ENCODE results near the gene UBXN1. TPM values are rescaled to one million over a fixed set of nuclear protein-coding genes. Genes with fewer than 3 reads are reported as not detected.

UBXN1 gene
- total RNA-seq, 6 donors from 2014 or later = 104 to 186 (median 128) TPM

DNA sequence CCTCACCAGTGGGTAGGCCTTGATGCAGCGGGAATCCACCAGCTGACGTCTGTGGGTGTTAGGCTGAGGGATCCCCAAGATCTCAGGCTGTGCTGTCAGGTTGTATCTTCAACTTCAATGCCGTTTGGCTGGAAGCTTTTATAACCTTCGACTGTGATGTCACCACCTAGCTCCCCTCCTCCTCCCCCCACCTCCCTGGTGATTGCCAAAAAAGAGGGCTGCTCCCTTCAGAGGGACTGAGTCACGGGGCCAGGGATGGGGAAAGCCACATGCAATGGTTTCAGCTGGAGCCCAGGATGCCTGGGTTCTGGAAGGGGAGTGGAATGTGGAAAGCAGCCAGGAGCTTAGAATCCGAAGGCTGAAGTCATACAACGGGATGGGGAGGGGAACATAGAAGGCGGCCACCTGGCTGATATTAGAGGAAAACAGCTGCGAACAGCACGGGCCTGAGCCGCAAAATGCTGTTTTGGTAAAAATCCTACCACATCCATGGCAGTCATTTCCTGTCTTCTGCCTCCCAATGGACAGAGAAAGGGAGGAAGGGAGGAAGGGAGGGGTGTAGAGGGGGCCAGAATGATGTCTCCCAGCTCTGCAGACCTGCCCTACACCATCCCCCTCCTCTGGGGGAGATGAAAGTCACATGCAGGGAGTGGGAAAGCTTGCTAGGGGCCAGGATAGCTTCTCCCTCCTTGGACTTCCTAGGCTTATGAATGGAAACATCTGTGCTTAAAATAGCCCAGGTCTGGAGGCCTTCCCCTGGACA is 10.7 kb upstream of the UBXN1 start, which contains the start of gene LRRN4CL:
LRRN4CL (minus strand) TSS at position 110 of the 763 bp plus-strand sequence. CDS start 1,022 bp downstream, outside the sequence.
- TF ChIP-seq, protein P1, sequence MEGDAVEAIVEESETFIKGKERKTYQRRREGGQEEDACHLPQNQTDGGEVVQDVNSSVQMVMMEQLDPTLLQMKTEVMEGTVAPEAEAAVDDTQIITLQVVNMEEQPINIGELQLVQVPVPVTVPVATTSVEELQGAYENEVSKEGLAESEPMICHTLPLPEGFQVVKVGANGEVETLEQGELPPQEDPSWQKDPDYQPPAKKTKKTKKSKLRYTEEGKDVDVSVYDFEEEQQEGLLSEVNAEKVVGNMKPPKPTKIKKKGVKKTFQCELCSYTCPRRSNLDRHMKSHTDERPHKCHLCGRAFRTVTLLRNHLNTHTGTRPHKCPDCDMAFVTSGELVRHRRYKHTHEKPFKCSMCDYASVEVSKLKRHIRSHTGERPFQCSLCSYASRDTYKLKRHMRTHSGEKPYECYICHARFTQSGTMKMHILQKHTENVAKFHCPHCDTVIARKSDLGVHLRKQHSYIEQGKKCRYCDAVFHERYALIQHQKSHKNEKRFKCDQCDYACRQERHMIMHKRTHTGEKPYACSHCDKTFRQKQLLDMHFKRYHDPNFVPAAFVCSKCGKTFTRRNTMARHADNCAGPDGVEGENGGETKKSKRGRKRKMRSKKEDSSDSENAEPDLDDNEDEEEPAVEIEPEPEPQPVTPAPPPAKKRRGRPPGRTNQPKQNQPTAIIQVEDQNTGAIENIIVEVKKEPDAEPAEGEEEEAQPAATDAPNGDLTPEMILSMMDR (IDR thresholded peaks at IDR 0.05) = no peak
- no peak for TF ChIP-seq EP300 (IDR thresholded peaks at IDR 0.05)
- no peak for TF ChIP-seq POLR2AphosphoS5 (IDR thresholded peaks at IDR 0.05)
- no peak for TF ChIP-seq POLR2A (IDR thresholded peaks at IDR 0.05)
- ATAC-seq (ENCODE audit: low FRiP score in 2 of 2) = peak; percentile 35 to 94
- whole genome bisulfite sequencing, 2 donors = 76 to 77% methylated on average over 11 of the region's 11 CpGs
- Histone ChIP-seq H3K4me3 (peak within 1 kb of the TSS in 2 of 4 donors; percentile 22 to 34), H3K36me3 (peaks cover 3 to 40% (median 32%) of the 10 kb centered on the region in 4 donors), H3K9me3 (no peaks in the 10 kb centered on the region), H3K4me1 (peaks cover 0 to 13% (median 4%) of the 10 kb centered on the region in 4 donors), H3K27me3 (peaks cover 0 to 10% (median 7%) of the 10 kb centered on the region in 4 donors), H3K27ac (peak within 1 kb of the TSS in 1 of 4 donors; percentile 39)
- DNase-seq = no peak

DNA sequence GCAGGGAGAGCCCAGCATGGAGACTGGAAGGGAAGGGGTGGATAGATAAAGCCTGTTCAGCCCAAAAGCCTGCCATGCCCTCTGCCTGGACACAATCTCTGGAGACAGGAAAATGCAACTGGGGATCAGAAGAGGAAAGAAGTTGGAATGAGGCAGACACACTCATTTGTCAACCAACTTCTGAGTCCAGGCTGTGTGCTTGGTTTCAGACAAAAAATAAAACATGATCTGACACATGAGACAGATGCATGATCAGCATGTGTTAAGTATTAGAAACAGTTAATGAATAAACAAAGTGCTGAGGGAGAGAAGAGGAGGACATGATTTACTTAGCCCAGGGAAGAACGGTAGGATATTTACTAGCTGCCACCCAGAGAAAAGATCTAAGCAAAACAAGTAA is 9.6 kb upstream of the UBXN1 start:
- peak overlapping the region in 2 of 4 donors; percentile 22 to 34 for H3K4me3 ChIP-seq
- no peak for TF ChIP-seq POLR2A (IDR thresholded peaks at IDR 0.05)
- no peak for TF ChIP-seq EP300 (IDR thresholded peaks at IDR 0.05)
- TF ChIP-seq POLR2AphosphoS5 (IDR thresholded peaks at IDR 0.05) = no peak
- TF ChIP-seq, protein P1 (IDR thresholded peaks at IDR 0.05) = no peak
- DNase-seq = no peak
- H3K27ac ChIP-seq = no peak overlapping the region
- peaks cover 0 to 10% (median 4%) of the 10 kb centered on the region in 4 donors for H3K4me1 ChIP-seq
- H3K36me3 ChIP-seq = peaks cover 3 to 38% (median 32%) of the 10 kb centered on the region in 4 donors
- WGBS, 2 donors = 49 to 62% methylated on average over 1 of the region's 1 CpG
- no peaks in the 10 kb centered on the region for H3K9me3 ChIP-seq
- peaks cover 0 to 10% (median 7%) of the 10 kb centered on the region in 4 donors for H3K27me3 ChIP-seq
- ATAC-seq (ENCODE audit: low FRiP score in 2 of 2) = no peak

DNA sequence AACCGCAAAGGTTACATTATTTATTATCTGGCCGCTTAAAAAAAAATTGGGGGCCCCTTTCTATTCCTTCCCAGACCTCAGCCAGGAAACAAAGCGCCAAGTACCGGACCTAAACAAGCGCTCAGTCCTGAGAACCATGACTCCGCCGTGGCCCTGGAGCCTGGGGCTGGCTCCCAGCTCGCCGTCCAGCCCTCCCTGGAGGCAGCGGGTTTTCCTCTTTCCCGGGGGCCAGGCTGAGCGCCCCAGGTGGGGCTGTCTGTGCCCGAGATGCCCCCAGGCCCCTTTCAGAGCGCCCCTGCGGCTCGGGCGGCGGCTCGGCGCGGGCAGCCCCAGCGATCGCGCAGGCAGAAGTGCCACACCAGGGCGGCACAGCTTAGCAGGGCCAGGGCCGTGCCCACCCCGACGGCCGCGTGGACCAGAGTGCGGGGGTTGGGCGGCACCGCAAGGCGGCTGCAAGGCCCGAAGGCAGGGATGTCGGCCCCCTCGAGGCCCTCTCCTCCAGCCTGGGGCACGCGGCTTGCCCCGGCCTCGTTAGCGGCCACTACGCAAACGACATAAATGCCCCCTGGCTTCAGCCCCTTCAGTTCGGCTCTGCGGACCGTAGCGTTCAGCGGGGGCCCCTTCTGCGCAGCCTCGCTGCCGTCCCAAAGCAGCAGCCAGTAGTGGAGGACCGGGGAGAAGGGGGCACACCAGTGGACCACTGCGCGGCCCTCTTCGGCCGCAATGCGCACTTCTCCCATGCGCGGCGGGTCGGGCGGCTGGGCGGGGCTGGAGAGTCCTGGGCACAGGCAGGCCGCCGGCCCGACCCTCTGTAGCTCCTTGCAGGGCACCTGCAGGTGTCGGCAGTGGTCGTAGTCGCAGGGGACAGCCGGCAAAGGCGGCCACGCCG is 8.9 kb upstream of the UBXN1 start:
- peak in 1 of 4 donors; percentile 11 for TF ChIP-seq POLR2A (IDR thresholded peaks at IDR 0.05)
- TF ChIP-seq POLR2AphosphoS5 (IDR thresholded peaks at IDR 0.05) = no peak
- TF ChIP-seq, protein P1 (IDR thresholded peaks at IDR 0.05) = no peak
- DNase-seq = peak in 1 of 2 donors; percentile 87

DNA sequence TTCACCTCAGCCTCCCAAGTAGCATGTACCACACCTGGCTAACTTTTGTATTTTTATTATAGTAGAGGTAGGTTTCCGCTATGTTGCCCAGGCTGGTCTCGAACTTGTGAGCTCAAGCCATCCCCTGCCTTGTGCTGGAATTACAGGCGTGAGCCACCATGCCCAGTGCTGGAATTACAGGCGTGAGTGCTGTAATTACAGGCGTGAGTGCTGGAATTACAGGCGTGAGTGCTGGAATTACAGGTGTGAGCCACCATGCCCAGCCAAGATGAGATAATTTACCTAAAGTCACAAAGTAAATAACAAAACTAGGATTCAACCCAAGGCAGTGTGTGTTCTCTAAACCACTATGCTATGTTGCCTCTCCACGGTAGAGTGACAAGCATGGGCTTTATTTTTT is 3.6 kb upstream of the UBXN1 start:
- Histone ChIP-seq H3K4me1 (peaks cover 15 to 34% (median 22%) of the 10 kb centered on the region in 4 donors), H3K27ac (no peak overlapping the region), H3K27me3 (peaks cover 0 to 3% (median 1%) of the 10 kb centered on the region in 4 donors), H3K36me3 (peaks cover 0 to 4% (median under 1%) of the 10 kb centered on the region in 4 donors), H3K4me3 (no peak overlapping the region), H3K9me3 (no peaks in the 10 kb centered on the region)
- ATAC-seq (ENCODE audit: low FRiP score in 2 of 2) (no peak), DNase-seq (no peak)
- TF ChIP-seq POLR2AphosphoS5 (IDR thresholded peaks at IDR 0.05) (no peak), EP300 (IDR thresholded peaks at IDR 0.05) (no peak), POLR2A (IDR thresholded peaks at IDR 0.05) (no peak)
- TF ChIP-seq, protein P1 (IDR thresholded peaks at IDR 0.05) = no peak
- WGBS, 2 donors = 88 to 93% methylated on average over 7 of the region's 7 CpGs

More for the DNA sequence above, 8.9 kb upstream of the UBXN1 start:
- Histone ChIP-seq H3K9me3 (no peaks in the 10 kb centered on the region), H3K36me3 (peaks cover 3 to 32% (median 28%) of the 10 kb centered on the region in 4 donors), H3K27me3 (peaks cover 0 to 10% (median 7%) of the 10 kb centered on the region in 4 donors), H3K27ac (peak overlapping the region in 2 of 4 donors; percentile 3 to 17), H3K4me1 (peaks cover 0 to 10% (median 4%) of the 10 kb centered on the region in 4 donors), H3K4me3 (peak overlapping the region in 3 of 4 donors; percentile 14 to 34 (median 22))
- ATAC-seq (ENCODE audit: low FRiP score in 2 of 2) = peak in 1 of 2 donors; percentile 60
- 44 to 74% methylated on average over 22 to 47 of the region's 74 CpGs for WGBS, 2 donors
